GM10248 (cell line): Measurements from ENCODE around the gene PCDH11Y.
"Not testable (repeated sequence)": the region's sequence is repeated elsewhere in the genome, so short reads cannot be mapped to it uniquely, and the experiment has no call there.

ENCODE experiments used
- CTCF ChIA-PET: fragments of 300-600 bp; sonication (Branson Sonifier 250); formaldehyde crosslinking; extraction: SDS; loops from one replicate; lab custom pipeline; 2021; ENCODE audit warnings: antibody characterized with exemption; lab: Yijun Ruan, JAX
- POLR2A ChIA-PET: fragments of 350-650 bp; sonication (Branson Sonifier 250); formaldehyde crosslinking; extraction: SDS; loops from one replicate; lab custom pipeline; 2020; ENCODE audit warnings: antibody characterized with exemption; lab: Yijun Ruan, JAX
- DNase-seq: peaks from one replicate; pipeline ENCODE4 v3.0.0; 2012; ENCODE audit errors: extremely low spot score

PCDH11Y gene

GRCh38 chrY:5000057-5000456 is at the start of gene PCDH11Y:
Gene PCDH11Y, plus strand, starts transcription at chrY:5000296. Its CDS starts 56,804 bp downstream, at chrY:5057100.
- CTCF ChIA-PET, DNase-seq, POLR2A ChIA-PET: not testable (repeated sequence)

- DNase-seq, CTCF ChIA-PET, POLR2A ChIA-PET: not testable (repeated sequence)
Observed at GRCh38 chrY:4967894-4968293, 32.2 kb upstream of the PCDH11Y start.

GRCh38 chrY:4991743-4992400 is 8.2 kb upstream of the PCDH11Y start:
- CTCF ChIA-PET, POLR2A ChIA-PET: not testable (repeated sequence)

DNA sequence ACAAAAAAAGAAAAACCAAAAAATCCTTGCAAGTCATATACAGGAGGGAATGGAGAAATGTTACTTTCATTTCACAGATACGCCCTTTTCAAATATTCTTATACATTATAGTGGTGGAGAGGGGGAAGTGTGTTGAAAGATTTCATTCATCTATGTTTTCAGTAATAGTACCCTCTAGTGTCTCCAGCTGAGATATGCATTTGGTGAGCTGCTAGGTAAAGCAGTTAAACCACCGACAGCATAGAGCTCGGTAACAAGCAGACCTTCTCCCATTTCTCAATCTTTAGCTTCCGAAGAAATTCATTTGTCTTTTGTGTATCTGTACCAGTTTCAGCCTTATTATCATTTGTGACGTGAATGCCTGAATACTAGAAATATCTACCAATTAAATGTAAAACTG is 5.2 kb upstream of the PCDH11Y start:
- CTCF ChIA-PET, DNase-seq: not testable (repeated sequence)

More at GRCh38 chrY:4991743-4992400, 8.2 kb upstream of the PCDH11Y start:
- not testable (repeated sequence) for DNase-seq

GRCh38 chrY:5002476-5003184 is 2.5 kb downstream of the PCDH11Y start:
- DNase-seq, POLR2A ChIA-PET, CTCF ChIA-PET: not testable (repeated sequence)

More for the DNA sequence above, 5.2 kb upstream of the PCDH11Y start:
- POLR2A ChIA-PET: not testable (repeated sequence)

DNA sequence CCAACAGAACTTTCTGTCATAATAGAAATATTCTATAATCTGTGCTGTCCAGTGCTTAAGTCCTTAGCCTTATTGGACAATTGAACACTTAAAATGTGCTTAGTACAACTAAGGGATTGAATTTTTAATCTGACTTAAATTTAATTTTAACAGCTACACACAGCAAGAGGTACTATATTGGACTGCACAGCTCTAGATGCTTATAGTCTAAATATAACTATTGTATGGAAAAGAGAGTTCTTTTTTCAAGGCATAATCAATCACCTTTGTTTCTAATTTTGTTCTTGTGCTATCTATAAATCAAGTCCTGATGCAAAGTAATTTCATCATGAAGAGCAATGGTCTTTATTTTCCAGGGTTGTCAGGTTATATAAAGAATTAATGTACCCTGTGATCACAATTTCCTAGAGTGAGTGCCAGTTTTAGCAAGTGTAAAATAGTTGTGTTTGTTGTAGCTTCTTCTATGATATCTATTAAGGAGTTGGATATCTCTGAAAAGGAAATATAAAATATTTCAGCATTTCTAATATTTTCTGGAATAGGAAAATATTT is 39.0 kb downstream of the PCDH11Y start:
- DNase-seq: not testable (repeated sequence)

GRCh38 chrY:5083017-5083416 is 82.9 kb downstream of the PCDH11Y start:
- POLR2A ChIA-PET, DNase-seq: not testable (repeated sequence)

More for the DNA sequence above, 39.0 kb downstream of the PCDH11Y start:
- CTCF ChIA-PET, POLR2A ChIA-PET: not testable (repeated sequence)

DNA sequence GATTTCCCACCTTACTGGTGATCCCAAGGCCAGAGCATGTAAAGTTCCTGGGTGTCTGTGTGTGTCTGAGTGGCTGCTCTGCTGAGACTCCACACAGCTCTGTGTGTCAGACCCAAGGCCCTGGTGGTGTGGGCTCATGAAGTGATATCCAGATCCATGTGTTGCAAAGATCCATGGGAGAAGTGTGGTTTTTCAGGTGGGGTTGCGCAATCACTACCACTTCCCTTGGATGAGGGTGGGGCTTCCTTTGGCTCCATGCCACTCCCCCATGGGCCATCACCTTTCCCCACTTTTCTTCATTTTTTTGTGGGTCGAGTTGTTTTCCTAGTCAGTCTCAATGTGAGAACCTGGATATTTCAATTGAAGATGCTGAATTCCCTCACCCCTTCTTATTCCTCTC is 182.9 kb downstream of the PCDH11Y start:
- DNase-seq, CTCF ChIA-PET, POLR2A ChIA-PET: not testable (repeated sequence)

More at GRCh38 chrY:5083017-5083416, 82.9 kb downstream of the PCDH11Y start:
- CTCF ChIA-PET: not testable (repeated sequence)

GRCh38 chrY:5215116-5215515 is 215.0 kb downstream of the PCDH11Y start:
- DNase-seq, POLR2A ChIA-PET, CTCF ChIA-PET: not testable (repeated sequence)

DNA sequence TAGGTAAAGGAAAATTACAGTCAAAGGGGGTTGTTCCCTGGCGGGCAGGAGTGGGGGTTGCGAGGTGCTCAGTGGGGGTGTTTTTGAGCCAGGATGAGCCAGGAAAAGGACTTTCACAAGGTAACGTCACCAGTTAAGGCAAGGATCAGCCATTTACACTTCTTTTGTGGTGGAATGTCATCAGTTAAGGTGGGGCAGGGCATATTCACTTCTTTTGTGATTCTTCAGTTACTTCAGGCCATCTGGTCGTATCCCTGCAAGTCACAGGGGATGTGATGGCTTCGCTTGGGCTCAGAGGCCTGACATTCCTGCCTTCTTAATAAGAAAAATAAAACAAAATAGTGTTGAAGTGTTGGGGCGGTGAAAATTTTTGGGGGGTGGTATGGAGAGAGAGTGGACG is 324.8 kb downstream of the PCDH11Y start:
- CTCF ChIA-PET, DNase-seq: not testable (repeated sequence)

DNA sequence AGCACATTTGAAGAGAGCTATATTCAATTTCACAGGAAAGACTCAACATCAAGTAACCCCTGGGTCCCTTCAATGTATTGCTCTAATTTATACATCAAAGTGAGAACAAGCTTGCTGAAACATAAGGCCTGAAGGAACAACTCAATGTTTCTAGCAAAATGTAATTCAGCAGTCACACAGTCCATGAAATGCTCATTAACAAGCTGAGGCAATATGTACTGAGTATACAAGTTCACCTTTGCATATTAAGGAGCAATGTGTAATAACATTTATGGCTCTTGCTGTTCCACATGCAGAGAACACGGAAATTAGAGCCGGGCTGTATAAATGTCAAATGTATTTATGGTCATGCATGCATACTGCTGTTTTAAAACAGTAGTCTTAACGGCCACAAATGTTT is 342.1 kb downstream of the PCDH11Y start:
- CTCF ChIA-PET, DNase-seq, POLR2A ChIA-PET: not testable (repeated sequence)

More for the DNA sequence above, 324.8 kb downstream of the PCDH11Y start:
- POLR2A ChIA-PET: not testable (repeated sequence)

DNA sequence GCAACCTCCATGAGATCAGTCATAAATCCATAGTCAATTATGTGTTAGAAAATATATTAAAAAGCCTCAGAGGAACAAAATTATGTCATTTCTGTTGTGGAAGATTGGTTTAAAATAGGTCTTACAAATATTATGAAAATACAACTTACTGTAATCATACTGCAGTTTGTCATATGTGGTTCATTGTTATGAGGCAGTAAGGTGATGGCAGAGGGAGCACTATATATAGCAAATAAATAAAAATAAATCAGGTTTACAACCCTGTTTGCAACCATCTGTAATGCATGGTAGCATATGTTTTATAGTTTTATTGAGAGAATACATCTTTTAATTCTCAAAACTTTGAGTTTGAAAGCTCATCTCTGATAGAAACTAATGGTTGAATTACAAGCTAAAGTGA is 543.6 kb downstream of the PCDH11Y start:
- CTCF ChIA-PET, DNase-seq, POLR2A ChIA-PET: not testable (repeated sequence)

DNA sequence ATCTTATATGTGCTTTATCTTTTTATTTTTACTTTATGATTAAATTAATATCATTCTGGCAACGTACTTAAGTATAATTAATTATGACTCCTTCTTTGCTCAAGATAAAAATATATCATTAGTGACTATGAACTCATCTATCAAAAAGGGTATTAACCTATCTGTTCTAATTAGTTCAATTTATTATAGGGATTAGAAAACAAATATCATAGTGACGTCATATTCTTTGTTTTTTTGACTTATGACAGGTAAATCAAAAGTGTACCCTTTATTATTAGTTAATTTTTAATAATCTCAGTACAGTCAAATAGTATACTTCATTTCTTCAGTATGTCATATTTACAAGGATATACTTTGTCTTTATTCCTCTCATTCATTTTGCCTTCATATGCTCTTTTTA is 638.5 kb downstream of the PCDH11Y start:
- CTCF ChIA-PET, DNase-seq, POLR2A ChIA-PET: not testable (repeated sequence)

DNA sequence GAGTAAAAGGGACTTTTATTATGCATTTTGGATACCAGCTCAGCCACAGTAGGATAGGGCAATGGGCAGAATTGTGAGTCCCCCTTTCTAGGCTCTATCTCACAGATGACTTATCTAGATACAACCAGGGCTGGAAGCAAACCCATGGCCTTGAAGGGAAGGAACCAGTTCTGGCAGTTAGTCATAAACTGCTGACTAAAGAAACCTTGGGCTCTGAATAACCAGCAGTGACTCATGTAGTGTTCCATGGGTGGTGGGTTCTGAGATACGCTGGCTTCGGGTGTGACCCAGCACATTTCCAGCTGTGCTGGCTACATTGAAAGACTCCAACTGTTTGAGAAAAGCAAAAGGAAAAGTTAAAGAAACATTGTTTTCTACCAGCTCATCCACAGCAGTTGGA is 679.2 kb downstream of the PCDH11Y start:
- CTCF ChIA-PET, DNase-seq, POLR2A ChIA-PET: not testable (repeated sequence)

GRCh38 chrY:5708727-5709126 is 708.6 kb downstream of the PCDH11Y start:
- DNase-seq, POLR2A ChIA-PET, CTCF ChIA-PET: not testable (repeated sequence)

GRCh38 chrY:5709788-5710381 is 709.8 kb downstream of the PCDH11Y start:
- POLR2A ChIA-PET, CTCF ChIA-PET, DNase-seq: not testable (repeated sequence)

DNA sequence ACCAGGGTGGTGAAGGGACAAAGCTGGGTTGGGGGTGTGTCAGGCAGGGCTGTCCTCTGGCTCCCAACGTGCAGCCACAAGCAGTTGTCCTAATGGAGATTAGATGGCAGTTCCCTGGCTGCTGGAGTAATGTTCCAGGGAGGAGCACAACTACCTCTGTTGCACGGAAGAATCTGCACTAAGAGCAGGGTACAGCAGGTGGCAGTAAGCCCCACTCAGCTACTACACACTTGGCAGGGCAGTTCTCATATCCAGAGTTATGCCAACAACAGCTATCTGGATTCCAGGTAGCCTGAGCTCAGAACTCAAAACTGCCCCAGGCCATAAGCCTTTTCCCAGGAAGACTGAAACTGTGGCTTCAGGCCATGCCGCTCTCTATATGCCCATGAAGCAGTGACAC is 761.3 kb downstream of the PCDH11Y start:
- POLR2A ChIA-PET, DNase-seq, CTCF ChIA-PET: not testable (repeated sequence)

GRCh38 chrY:5776485-5776884 is 776.4 kb downstream of the PCDH11Y start:
- DNase-seq, POLR2A ChIA-PET, CTCF ChIA-PET: not testable (repeated sequence)
